GM12874 (cell line): ENCODE results near the gene ZNF212.

ENCODE experiments used
- TF ChIP-seq, protein P1 (sequence below): IDR thresholded peaks from 2 replicates; pipeline ENCODE4 v1.5.1; 2011; ENCODE audit warnings: low read depth, mild to moderate bottlenecking, control low read depth, low read length, moderate library complexity; ENCODE audit not compliant: insufficient read depth

Gene ZNF212

DNA sequence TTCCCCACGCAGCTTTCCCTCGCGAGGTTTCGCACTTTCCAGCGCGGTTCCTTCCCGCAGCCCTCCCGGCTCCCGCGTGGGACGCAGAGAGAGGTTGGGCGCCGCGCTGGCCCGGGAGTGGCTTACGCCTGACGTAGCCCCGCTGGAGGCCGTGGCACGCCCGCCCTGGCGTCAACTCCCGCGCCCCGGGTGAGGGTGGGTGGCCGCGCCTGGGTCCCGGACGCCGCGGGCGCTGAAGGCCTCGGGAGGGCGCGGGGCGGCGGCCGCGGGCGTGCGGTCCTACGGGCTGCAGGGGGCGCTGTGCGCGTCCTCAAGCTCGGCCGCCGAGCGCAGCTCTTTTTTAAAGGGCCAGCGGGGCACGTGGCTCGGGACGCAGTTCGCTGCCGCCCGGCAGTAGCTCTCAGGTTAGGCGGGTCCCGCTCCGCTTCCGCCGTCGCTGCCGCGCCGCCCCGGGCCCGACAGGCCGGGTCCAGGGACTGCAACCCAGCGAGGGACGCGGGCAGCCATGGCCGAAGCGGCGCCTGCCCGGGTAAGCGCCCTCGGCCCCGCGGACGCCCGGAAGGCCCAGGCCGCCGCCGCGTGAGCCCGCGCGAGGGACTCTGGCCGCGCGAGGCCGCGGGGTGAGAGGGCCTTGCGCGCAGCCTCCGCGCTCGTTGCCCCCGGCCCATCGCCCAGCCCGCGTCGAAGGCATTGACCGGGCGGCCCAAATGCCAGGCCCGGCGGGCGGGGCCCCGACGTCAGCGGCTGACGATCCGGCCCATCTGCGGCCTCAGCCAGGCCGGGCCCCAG lies 22.6 kb downstream of the ZNF212 start, which contains the start of gene ZNF783:
ZNF783 (plus strand) TSS at position 368 of the 789 bp plus-strand sequence; CDS start at position 506, 138 bp downstream.
- TF ChIP-seq, protein P1, sequence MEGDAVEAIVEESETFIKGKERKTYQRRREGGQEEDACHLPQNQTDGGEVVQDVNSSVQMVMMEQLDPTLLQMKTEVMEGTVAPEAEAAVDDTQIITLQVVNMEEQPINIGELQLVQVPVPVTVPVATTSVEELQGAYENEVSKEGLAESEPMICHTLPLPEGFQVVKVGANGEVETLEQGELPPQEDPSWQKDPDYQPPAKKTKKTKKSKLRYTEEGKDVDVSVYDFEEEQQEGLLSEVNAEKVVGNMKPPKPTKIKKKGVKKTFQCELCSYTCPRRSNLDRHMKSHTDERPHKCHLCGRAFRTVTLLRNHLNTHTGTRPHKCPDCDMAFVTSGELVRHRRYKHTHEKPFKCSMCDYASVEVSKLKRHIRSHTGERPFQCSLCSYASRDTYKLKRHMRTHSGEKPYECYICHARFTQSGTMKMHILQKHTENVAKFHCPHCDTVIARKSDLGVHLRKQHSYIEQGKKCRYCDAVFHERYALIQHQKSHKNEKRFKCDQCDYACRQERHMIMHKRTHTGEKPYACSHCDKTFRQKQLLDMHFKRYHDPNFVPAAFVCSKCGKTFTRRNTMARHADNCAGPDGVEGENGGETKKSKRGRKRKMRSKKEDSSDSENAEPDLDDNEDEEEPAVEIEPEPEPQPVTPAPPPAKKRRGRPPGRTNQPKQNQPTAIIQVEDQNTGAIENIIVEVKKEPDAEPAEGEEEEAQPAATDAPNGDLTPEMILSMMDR, result peak; percentile 85

DNA sequence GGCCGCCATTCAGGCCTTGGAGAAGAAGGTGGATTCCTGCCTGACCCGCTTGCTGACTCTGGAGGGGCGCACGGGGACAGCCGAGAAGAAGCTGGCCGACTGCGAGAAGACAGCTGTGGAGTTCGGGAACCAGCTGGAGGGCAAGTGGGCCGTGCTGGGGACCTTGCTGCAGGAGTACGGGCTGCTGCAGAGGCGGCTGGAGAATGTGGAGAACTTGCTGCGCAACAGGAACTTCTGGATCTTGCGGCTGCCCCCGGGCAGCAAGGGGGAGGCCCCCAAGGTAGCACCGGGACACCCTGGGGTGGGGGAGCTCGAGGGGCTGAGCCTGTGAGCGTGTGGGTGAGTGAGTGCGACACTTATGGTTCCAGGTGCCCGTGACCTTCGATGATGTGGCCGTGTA lies 27.0 kb downstream of the ZNF212 start:
- TF ChIP-seq, protein P1, result no peak

DNA sequence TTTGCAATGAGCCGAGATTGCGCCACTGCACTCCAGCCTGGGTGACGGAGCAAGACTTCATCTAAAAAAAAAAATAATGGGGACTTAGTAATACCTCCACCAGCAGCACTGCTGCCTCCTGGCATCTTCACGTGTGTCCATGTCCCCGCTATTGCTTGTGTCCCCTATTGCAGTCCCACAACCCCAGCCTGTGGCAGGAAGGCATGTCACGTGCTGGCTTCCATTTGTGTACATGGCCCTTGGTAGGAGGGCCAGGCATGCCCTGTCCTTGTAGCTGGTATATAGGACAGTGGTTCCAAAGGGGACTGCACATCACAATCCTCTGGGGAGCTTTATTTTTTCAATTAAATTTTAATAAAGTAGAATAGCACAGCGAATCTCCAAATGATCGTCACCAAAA lies 28.3 kb downstream of the ZNF212 start:
- TF ChIP-seq, protein P1, result no peak

DNA sequence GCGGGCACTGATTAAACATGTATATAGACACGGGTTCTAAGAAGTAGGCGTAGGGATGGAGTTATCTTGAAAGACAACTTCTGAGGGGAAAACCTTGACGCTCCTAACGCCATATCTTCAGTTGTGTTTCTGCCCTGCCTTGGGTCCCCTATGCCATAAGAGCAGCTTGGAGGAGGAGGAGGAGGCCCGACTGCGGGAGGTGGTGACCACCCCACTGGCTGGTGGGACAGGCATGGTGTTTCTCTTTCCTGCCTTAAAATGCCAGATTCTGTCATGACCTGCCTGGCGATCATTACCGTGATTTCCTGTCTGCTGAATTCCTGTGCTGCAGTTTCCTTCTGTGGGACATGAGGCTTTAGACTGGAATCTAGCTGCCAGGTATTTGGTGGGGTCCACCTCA lies 38.4 kb downstream of the ZNF212 start:
- TF ChIP-seq, protein P1, result no peak

DNA sequence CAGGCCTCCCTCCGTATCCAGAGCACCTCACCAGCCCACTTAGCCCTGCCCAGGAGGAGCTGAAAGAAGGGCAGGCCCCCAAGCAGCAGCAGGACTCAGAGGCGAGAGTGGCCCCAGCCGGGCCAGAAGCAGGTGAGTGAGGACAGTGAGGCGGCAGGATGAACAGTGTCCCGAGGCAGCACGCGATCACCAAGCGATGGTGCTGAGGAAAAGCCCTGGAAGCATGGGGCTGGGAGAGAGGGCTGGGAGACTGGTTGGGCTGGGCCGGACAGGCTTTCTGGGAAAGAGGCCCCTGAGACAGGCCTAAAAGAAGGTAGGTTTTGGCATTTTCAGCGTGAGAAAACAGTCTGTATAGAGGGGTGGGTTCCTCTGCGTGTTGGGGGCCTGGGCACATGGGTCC lies 38.9 kb downstream of the ZNF212 start:
- TF ChIP-seq, protein P1, result no peak

DNA sequence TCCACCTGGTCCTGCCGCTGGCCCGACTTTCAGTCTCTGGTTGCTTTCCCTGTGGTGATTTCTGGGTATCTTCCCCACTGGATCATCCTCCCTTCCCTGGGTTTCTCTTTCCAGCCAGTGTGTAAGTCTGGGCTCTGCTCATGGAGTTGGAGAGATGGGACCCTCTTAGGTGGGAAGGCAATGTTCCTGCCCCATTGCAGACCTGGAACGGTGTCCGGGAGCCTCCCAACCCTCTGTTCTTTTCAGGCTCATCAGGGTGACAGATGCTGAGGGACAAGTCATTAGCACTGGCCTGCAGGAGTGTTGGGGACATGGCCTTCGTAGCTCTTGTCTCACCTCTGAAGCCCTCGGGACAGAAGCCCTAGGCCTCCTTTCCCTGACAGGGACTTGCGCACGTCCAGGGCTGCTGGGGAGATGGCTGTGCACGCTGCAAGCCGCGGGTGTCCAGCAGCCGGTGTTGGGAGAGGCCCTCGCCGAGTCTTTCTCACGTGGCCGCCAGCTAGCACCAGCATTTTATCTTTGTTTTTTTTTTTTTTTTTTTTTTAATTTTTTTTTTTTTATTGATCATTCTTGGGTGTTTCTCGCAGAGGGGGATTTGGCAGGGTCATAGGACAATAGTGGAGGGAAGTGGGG lies 39.8 kb downstream of the ZNF212 start:
- TF ChIP-seq, protein P1, result no peak

DNA sequence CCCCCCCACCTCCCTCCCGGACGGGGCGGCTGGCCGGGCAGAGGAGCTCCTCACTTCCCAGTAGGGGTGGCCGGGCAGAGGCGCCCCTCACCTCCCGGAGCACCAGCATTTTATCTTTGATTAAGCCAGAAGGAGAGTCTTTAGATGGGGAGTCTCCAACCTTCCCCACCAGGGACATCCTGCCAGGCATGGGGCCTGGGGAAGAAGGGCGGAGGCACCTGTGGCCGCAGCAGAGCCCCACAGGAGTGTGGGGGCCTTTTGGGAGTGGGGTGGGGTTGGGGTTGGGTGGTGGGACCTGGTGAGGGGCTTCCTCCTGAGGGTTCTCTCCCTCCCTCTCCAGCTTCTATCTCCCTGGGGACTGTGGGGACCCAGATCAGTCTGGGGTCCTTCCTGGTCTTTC lies 40.7 kb downstream of the ZNF212 start:
- TF ChIP-seq, protein P1, result no peak
